HK-2 (cell line): Measurements from ENCODE around the gene ZNF580.
A peak's percentile ranks its signal among the peaks of the same experiment; 100 is the strongest.

Experiments used
- DNase-seq: peaks from one replicate; pipeline ENCODE4 v3.0.0-alpha.2; 2018; ENCODE audit not compliant: unreplicated experiment

ZNF580 gene

DNA sequence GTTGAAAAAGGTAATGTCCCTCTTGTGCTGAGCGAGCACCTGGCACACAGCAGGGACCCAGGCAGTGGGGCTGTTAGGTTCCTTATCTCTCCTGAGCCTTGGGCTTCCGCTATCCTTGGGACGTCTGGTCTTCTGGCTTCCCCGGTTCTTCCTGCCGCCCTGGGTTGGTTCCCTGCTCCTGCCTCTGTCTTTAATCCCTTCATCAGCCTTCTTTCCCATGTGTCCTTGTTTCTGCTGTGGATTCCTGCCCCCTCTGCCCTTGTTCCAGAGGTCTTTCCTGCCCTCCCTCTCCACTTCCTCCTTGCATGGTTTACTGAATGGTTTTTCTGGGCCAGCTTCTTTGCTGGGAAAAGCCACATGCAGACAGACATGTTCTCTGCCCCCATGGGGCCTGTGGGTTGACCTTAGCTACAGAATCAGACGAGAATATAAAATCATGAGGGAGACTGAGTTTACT, 36.8 kb downstream of the ZNF580 start:
- DNase-seq, result no peak

DNA sequence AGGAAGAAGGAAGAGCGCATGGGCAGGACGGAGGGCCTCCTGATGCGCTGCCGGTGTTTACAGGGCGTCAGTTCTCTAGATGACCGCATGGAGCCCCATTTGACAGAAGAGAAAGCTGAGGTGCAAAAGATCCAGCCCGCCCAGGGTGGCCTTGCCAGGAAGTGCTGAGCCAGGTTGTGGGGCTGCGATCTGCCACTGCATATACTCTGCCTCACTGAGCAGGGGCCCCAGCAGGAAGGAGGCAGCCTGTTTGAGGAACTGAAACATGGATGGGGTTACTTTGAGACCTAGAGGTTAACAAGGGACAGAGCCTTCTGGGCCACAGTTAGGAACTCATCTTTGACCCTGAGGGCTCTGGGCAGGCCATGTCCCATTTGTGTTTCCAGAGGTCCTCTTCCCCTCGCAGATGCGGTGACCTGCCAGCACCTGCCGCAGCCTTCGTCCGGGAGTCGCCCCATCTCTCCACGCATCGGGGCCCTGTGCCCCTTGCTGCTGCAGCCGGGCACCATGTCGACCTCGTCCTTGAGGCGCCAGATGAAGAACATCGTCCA, 37.4 kb downstream of the ZNF580 start:
- no peak for DNase-seq

DNA sequence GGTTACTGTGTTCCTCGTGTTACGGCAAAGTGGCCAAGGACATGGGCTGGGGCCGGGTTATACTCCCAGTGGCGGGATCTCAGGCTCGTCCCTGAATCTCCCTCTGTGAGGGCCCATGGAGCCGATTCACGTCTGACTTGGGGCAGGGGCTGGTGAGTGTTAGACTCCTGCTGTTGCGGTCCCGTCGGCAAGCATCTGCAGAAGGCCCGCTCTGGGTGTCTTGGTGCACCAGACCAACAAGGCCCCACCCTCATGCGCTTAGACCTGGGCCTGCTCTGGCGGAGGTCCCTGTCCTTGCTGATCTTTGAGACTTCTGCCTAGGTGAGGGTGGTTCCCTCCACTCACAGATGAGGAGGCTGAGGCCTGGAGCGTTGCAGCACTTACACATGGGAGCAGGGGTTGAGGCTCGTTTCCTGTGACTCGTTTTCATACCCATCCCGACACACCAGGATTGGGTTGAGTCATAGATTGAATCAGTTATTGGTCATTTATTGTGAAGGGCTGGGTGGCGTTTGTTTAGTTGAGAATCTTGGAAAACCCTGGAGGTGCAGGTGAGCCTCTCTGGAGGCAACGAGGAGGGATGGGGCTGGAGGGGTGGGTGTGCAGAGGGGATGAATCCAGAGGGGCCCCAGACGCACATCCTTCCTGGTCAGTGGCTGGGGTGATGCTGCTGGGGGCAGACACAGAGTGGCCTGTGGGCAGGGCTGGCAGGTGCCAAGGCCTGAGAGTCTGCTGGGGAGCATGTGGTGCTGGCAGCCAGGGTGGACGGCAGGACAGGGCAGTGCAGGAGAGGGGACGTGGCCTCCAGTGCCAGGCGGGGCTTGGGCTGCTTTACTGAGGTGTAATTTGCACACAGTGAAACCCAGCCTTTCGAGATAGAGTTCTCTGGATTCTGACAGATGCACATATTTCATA, 38.8 kb downstream of the ZNF580 start:
- peak; percentile 48 for DNase-seq

DNA sequence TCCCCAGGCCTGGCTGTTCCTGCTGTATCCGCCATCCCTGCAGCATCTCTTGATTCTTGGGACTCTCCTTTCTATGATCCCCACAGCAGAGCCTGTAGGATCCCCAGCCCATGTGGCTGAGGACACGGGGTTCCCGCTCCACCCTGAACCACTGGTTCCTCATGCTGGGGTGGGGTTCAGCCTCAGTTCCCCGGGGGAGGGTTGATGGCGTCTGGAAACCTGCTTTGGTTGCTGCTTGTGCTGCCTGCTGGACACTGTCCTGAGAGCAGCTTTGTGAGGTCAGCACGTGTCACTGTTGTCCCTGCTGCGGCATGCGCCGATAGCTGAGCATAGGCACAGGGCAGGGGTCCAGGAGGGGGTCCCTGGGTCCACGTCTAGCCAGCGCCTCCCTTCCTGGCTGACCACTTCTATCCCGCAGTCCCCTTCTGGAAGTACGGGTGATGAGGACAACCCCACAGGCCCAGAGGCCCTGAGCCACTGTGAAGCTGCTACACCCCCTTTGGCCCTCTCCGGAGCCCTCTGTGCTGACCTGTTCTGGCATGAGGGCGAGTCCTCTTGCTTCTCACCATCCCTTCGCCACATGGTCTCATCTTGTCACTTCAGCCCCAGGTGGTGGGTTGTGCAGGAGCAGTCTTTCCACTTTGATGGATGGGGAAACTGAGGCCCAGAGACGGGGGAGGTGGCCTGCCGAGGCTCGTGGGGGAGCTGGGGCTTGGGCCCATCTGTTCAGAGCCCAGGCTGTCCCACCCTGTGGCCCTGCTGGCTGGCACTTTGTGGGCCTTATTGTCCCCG, 39.7 kb downstream of the ZNF580 start:
- DNase-seq, result no peak

DNA sequence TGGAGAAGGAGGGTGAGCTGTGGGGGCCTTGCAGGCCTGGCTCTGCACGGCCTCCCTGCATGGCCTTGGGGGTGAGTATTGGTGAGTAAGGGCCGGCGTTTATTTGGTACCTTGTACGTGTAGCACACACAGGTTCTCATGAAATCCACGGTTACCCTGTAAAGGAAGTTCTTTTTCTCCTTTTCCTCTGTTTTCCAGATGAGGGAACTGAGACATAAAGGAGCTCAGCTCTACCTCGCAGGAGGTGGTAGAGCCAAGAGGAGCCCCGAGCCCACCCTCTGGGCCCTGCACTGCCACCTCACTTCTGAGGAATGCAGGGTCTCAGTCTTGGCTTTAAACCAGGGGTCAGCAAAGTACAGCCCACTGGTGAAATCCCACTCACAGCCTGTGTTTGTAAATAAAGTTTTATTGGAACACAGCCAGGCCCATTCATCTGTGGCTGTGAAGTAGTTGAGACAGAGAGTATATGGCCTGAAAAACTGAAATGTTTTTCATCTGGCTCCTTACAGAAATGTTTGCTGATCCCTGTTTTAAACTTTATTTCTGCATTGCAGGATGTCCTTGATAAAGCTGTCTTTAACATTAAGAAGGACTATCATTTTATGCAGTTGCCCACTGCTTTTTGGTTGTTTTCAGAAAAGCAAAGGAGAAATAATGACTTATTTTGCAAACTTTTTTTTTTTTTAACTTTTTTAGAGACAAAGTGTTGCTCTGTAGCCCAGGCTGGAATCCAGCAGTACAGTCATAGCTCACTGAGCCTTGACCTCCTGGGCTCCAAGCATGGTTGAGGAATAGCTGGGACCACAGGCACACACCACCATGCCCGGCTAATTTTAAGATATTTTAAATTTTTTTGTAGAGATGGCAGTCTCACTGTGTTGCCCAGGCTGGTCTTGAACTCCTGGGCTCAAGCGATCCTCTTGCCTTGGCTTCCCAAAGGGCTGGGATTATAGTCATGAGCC, 40.6 kb downstream of the ZNF580 start:
- no peak for DNase-seq

DNA sequence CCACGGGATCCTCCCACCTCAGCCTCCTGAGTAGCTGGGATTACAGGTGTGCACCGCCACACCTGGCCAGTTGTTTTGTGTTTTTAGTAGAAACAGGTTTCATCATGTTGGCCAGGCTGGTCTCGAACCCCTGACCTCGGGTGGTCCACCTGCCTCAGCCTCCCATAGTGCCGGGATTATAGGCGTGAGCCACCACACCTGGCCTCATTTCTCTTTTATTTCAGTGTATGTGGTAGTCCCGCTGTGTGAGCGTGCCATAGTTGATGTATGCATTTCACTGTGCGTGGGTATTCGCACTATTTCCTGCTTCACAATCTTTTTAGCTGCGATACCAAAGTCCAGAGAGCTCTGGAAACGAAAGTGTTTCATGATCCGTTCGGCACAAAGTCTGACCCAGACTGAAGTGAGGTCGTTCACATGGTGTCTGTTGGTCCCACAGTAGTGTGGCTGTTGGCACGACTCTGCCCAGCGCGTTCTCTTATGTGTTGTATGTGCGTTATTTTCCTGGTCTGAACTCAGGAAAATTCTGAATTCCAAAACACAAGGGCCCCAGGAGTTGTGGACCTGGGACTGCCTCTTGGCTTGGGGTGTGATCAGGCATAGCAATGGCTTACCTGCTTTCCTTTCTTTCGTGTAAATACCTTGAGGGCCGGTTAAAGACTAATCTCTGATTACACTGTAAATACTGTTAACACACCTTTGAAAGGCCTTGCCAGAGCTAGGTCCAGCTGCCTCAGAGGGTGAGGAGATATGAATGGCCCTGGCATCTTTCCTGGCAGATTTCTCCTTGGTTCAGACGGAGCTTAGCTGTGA, 42.9 kb downstream of the ZNF580 start:
- no peak for DNase-seq

DNA sequence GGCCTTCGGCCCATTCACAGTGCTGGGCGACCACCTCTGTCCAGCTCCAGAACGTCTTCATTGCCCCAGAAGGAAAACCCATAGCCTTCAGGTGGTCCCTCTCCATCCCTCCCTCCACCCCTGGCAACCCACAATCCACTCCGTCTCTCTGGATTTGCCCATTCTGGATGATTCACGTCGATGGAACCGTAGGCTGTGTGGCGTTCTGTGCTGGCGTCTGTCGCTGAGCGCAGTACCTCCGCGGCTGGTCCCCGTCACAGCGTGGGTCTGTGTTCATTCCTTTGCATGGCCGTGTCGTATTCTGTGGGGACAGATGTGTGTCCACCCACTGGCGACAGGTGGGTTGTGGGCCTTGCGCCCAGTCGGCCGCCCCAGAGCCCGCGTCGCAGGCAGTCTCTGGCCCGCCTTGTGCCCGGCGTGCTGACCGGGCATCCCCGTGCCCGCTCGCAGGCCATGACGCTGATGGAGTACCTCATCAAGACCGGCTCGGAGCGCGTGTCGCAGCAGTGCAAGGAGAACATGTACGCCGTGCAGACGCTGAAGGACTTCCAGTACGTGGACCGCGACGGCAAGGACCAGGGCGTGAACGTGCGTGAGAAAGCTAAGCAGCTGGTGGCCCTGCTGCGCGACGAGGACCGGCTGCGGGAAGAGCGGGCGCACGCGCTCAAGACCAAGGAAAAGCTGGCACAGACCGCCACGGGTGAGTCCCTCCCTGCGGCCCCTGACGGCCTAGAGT, 44.3 kb downstream of the ZNF580 start:
- DNase-seq, result no peak

DNA sequence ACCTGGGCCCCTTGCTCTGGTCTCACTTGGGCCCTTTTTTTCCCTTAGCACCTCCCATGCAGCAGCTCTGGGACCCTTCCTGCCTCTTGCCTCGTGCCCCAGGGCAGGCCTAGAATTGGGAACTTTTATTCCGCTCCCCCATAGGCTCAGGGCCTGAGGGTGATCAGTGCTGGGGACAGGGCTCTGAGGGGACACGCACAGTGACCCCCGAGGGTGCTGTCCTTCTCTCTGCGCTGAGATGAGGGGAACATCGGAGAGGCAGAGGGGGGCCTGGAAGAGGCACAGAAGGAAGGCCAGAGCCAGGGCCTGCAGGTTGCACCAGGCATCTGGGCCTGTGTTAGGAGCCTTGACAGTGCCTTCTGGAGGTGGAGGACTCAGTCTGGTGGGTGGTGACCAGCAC, 45.0 kb downstream of the ZNF580 start:
- DNase-seq, result no peak

DNA sequence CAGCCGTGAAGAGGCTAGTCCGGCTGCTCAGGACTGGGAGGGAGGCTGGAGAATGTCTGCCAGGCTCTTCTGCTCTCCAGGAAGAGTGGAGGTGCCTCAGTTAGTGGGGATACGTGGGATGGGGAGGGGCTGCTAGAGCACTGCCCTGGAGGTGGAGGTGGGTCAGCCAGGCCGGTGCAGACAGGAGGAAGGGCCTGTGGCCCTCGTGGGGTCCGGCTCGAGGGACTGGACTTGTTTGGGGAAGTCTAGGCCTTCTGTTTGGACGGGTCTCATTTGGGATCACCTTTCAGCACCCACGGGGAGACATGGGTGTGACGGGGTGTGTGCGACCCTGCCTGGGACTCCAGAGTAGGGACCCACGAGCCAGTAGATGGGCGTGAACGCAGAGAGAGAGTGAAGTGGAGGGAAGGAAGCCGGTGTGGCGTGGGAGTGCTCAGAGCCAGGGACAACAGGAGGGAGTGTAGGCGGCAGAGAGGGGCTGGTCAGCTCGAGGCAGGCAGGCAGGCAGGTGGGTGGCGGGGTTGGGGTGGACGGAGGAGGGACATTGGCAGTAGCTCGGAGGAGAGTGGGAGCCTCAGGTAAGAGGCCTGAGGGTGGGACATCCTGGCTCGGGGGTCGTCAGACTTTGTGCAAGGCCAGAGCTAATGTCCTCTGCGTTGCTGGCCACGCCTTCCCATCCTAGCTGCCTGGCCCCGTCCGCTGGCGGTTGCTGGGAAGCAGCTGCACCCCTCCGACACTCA, 45.7 kb downstream of the ZNF580 start:
- DNase-seq, result no peak

DNA sequence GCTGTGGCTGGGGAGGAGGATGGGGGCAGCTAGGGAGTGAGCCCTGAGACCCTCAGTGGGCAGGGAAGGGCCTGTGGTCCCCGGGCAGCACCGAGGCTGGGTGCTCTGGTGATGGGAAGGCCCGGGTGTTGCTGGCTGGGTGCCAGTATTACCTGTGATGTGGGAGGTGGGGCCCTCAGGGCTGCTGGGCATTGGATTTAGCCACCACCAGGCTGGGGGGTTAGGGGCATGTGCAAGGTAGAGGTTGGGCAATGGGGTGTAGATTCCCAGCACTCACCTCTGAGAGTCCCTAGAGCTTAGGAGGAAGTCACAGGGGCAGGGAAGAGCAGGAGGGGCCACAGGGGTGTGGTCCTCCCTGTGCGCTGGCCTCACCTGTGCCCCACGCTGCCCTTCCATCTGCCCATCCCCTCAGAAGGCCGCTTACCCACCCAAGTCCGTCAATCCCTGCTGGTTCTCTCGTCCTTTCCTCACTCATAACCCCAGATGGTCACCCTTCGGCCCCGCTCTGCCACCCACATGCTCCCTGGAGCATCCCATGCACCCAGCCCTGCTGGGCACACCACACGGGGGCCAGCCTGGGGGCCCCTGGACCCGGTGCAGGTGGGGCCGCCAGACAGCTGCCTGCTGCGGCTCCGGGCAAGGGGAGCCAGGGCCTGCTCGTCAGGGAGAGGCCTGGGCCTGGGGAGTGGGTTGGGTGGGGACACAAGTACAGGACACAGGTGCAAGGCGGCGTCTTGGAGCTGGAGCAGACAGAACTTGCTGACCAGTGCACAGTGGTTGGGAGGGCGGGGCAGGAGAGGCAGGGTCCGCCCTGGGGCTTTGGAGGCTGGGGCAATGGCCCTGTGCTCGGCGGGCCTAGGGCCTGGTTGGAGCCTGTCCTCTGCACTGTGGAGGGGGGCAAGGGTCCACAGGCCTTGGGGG, 46.7 kb downstream of the ZNF580 start:
- DNase-seq, result no peak

DNA sequence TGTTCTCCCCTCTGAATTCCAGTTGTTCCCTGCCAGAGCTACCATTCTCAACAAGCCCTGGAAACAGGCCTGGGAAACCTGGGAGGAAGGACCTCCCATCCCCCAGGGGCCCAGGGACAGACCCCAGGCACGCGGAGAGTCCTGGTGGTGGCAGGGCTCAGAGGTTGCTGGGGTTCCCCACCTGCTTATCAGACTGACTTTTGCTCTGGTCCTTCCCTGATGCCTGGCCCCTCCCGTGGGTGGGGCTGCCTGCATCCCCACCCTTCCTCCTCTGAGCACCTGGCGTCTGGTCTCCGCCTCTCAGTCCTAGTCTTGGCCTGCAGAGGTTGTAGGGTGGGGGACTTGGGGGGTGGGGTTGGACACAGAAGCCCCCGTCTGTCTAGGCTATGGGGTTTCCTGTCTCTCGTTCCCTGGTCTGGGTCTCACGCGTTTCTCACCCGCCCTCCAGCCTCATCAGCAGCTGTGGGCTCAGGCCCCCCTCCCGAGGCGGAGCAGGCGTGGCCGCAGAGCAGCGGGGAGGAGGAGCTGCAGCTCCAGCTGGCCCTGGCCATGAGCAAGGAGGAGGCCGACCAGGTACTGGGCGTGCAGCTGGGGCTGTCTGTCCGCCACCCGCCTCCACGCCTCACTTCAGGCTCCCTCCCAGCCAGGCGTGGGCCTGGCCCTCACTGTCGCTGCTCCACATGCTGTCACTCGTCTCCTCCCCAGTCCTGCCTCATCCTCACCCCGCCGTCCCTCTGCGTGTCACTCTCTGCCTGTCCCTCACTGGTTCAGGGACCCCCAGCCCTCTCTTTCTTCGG, 47.8 kb downstream of the ZNF580 start:
- DNase-seq, result no peak

DNA sequence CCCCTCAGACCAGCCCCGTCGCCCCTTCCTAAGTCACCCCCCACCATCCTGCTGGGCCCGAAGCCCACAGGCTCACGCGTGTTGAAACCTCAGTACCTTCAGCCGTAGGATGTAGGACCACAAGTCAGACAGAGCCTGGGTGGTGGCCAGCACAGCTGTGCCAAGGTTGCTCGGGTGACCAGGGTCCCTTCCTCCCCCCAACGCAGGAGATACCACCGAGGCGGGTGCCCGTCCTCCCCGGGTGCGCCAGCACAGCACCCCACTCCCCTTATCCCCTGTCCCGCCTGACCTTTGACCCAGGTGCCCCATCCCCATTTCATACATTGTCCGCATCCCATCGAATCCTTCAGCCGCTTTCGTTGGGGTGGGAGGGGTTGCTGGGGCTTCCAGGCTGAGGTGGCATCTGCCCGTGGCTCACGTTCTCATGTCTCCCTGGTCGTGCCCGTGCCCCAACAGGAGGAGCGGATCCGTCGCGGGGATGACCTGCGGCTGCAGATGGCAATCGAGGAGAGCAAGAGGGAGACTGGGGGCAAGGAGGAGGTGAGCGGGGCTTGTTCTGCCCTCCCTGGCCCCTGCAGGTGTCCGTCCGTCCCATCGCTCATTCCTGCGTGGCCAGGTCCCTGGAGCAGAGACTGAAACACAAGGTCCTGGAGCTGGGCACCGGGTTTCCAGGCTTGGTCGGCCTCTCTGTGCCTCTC, 48.8 kb downstream of the ZNF580 start:
- no peak for DNase-seq

DNA sequence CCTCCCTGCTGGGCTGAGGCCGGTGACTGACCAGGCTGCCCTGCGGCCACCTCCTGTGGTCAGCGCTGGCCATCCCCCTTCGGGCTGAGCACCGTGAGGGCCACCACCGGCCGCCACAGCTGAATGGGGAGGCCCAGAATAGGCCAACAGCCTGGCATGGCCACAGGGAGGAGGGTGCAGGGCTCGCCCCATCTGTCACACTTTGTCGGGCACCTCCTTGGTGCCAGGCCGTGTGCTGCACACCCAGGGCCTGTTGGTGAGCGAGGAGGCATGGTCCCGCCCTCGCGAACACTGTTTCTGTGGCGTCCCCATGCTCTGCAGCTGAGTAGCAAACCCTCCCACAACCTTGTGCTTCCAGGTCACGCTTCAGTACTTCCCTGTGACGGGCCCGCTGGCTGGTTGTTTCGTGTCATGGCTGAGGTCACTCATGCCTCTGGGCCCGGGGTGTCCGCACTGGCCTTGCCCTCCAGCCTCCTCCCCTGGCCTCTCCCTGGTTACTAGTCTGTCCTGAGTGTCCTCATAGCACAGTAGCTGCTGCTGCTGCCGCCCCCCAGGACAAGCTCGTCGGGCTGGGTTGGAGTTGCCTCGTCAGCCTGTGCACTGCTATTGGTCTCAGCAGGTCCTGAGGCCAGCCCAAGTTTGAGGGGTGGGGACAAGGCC, 49.4 kb downstream of the ZNF580 start:
- peak; percentile 59 for DNase-seq

DNA sequence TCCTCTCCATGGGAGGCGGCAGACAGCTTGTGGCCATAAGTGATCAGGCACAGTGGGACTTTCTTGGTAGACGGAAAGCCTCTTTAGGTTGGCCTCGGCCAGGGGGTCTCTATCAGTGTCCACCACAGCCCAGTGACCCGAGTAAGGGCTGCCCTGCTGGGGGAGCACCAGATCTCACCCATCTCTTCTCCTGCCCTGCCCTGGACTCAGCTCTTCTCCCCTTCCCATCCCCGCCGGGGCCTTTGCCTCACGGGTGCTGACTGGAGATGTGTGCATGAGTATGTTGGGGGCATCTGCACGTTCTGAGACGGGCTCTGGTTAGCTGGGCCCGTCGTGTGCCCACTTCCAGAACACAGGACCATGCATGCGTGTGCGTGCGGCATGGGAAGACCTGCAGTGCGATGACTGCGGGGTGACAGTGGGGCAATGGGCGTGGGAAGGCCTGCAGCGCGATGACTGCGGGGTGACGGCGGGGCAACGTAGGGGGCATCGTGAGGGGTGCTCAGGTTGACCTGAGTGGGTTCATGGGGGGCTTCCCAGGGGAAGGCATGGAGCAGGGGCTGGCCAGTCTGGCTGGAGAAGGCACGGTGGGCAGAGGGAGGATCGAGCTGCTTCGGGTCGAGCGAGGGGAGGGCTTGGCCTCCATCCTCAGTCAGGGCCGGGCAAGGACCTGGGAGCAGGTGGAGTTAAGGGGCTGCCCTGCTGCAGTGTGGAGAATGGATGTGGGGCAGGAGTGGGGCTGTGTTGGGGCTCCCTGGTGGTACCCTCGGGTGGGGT, 50.2 kb downstream of the ZNF580 start:
- no peak for DNase-seq
